DMS114 treated with DMSO at 0.1 percent for 48 hours (cell line): ENCODE measurements around the gene SIAE.
A peak's percentile ranks its signal among the peaks of the same experiment; 100 is the strongest.

Experiments used
- DNase-seq: peaks from one replicate; lab custom pipeline; 2025; ENCODE audit not compliant: unreplicated experiment; lab: John Stamatoyannopoulos, UW

SIAE gene

GRCh38 chr11:124663861-124664260 lies 9.7 kb downstream of the SIAE start:
- DNase-seq: no peak

GRCh38 chr11:124662106-124662505 lies 11.4 kb downstream of the SIAE start:
- DNase-seq: no peak

GRCh38 chr11:124661553-124661952 lies 12.0 kb downstream of the SIAE start:
- no peak for DNase-seq

GRCh38 chr11:124658986-124659385 lies 14.6 kb downstream of the SIAE start:
- no peak for DNase-seq

GRCh38 chr11:124658501-124658900 lies 15.0 kb downstream of the SIAE start:
- DNase-seq: no peak

- no peak for DNase-seq
Observed at GRCh38 chr11:124657904-124658303, 15.6 kb downstream of the SIAE start.

GRCh38 chr11:124656774-124657630 lies 16.5 kb downstream of the SIAE start:
- no peak for DNase-seq

GRCh38 chr11:124648610-124649009 lies 24.9 kb downstream of the SIAE start:
- no peak for DNase-seq

GRCh38 chr11:124646148-124646547 lies 27.4 kb downstream of the SIAE start:
- DNase-seq: no peak

GRCh38 chr11:124644426-124645280 lies 28.9 kb downstream of the SIAE start:
- peak; percentile 65 for DNase-seq

- DNase-seq: no peak
Observed at GRCh38 chr11:124643605-124644425, 29.7 kb downstream of the SIAE start.

- DNase-seq: no peak
Observed at GRCh38 chr11:124643042-124643604, 30.4 kb downstream of the SIAE start.

GRCh38 chr11:124642628-124643027 lies 30.9 kb downstream of the SIAE start:
- no peak for DNase-seq

- no peak for DNase-seq
Observed at GRCh38 chr11:124640666-124641065, 32.9 kb downstream of the SIAE start.

GRCh38 chr11:124639186-124639585 lies 34.4 kb downstream of the SIAE start:
- DNase-seq: no peak

GRCh38 chr11:124638500-124638899 lies 35.0 kb downstream of the SIAE start:
- no peak for DNase-seq

- DNase-seq: no peak
Observed at GRCh38 chr11:124635932-124636331, 37.6 kb downstream of the SIAE start.

GRCh38 chr11:124633355-124633754 lies 40.2 kb downstream of the SIAE start:
- peak; percentile 6 for DNase-seq

- DNase-seq: no peak
Observed at GRCh38 chr11:124629961-124630360, 43.6 kb downstream of the SIAE start.

GRCh38 chr11:124627546-124627945 lies 46.0 kb downstream of the SIAE start:
- no peak for DNase-seq
